Measurements from ENCODE around the gene BMP8B. TPM values are rescaled to one million over a fixed set of nuclear protein-coding genes. Genes with fewer than 3 reads are reported as not detected.

BMP8B gene
- total RNA-seq, 1 donor from 2014 or later: 1.0 TPM

- Histone ChIP-seq H3K27ac (ENCODE audit: low read depth, low read length) (no peak overlapping the region), H3K36me3 (ENCODE audit: control insufficient read depth in 3 of 3, insufficient read depth in 3 of 3, low read length in 3 of 3) (peaks cover 20 to 34% (median 27%) of the 10 kb centered on the region in 3 donors), H3K4me1 (ENCODE audit: control insufficient read depth in 3 of 3, insufficient read depth in 3 of 3, low read length in 3 of 3) (no peaks in the 10 kb centered on the region), H3K9me3 (ENCODE audit: control insufficient read depth in 3 of 3, low read length in 3 of 3) (no peaks in the 10 kb centered on the region), H3K4me3 (ENCODE audit: low read length in 3 of 3) (no peak overlapping the region), H3K27me3 (ENCODE audit: control insufficient read depth in 3 of 3, insufficient read depth in 3 of 3, low read length in 3 of 3) (no peaks in the 10 kb centered on the region), H3K9ac (ENCODE audit: low read depth in 1 of 3, low read length in 3 of 3) (no peak overlapping the region)
Observed at GRCh38 chr1:39760074-39761008, 28.3 kb downstream of the BMP8B start.

GRCh38 chr1:39759436-39759726 lies 29.3 kb downstream of the BMP8B start:
- H3K9me3 ChIP-seq (ENCODE audit: control insufficient read depth in 3 of 3, low read length in 3 of 3): no peaks in the 10 kb centered on the region
- H3K4me3 ChIP-seq (ENCODE audit: low read length in 3 of 3): no peak overlapping the region
- no peaks in the 10 kb centered on the region for H3K4me1 ChIP-seq (ENCODE audit: control insufficient read depth in 3 of 3, insufficient read depth in 3 of 3, low read length in 3 of 3)
- peaks cover 28 to 43% (median 36%) of the 10 kb centered on the region in 3 donors for H3K36me3 ChIP-seq (ENCODE audit: control insufficient read depth in 3 of 3, insufficient read depth in 3 of 3, low read length in 3 of 3)
- H3K27me3 ChIP-seq (ENCODE audit: control insufficient read depth in 3 of 3, insufficient read depth in 3 of 3, low read length in 3 of 3): no peaks in the 10 kb centered on the region
- H3K9ac ChIP-seq (ENCODE audit: low read depth in 1 of 3, low read length in 3 of 3): no peak overlapping the region
- H3K27ac ChIP-seq (ENCODE audit: low read depth, low read length): no peak overlapping the region

- no peak overlapping the region for H3K9ac ChIP-seq (ENCODE audit: low read depth in 1 of 3, low read length in 3 of 3)
- no peaks in the 10 kb centered on the region for H3K9me3 ChIP-seq (ENCODE audit: control insufficient read depth in 3 of 3, low read length in 3 of 3)
- H3K27me3 ChIP-seq (ENCODE audit: control insufficient read depth in 3 of 3, insufficient read depth in 3 of 3, low read length in 3 of 3): no peaks in the 10 kb centered on the region
- no peaks in the 10 kb centered on the region for H3K4me1 ChIP-seq (ENCODE audit: control insufficient read depth in 3 of 3, insufficient read depth in 3 of 3, low read length in 3 of 3)
- peaks cover 33 to 49% (median 42%) of the 10 kb centered on the region in 3 donors for H3K36me3 ChIP-seq (ENCODE audit: control insufficient read depth in 3 of 3, insufficient read depth in 3 of 3, low read length in 3 of 3)
- no peak overlapping the region for H3K27ac ChIP-seq (ENCODE audit: low read depth, low read length)
- H3K4me3 ChIP-seq (ENCODE audit: low read length in 3 of 3): no peak overlapping the region
Observed at GRCh38 chr1:39758556-39759435, 29.9 kb downstream of the BMP8B start.

GRCh38 chr1:39757501-39757900 lies 31.2 kb downstream of the BMP8B start:
- Histone ChIP-seq H3K27me3 (ENCODE audit: control insufficient read depth in 3 of 3, insufficient read depth in 3 of 3, low read length in 3 of 3) (no peaks in the 10 kb centered on the region), H3K36me3 (ENCODE audit: control insufficient read depth in 3 of 3, insufficient read depth in 3 of 3, low read length in 3 of 3) (peaks cover 44 to 62% (median 51%) of the 10 kb centered on the region in 3 donors), H3K4me3 (ENCODE audit: low read length in 3 of 3) (no peak overlapping the region), H3K4me1 (ENCODE audit: control insufficient read depth in 3 of 3, insufficient read depth in 3 of 3, low read length in 3 of 3) (no peaks in the 10 kb centered on the region), H3K9ac (ENCODE audit: low read depth in 1 of 3, low read length in 3 of 3) (no peak overlapping the region), H3K27ac (ENCODE audit: low read depth, low read length) (no peak overlapping the region), H3K9me3 (ENCODE audit: control insufficient read depth in 3 of 3, low read length in 3 of 3) (no peaks in the 10 kb centered on the region)

DNA sequence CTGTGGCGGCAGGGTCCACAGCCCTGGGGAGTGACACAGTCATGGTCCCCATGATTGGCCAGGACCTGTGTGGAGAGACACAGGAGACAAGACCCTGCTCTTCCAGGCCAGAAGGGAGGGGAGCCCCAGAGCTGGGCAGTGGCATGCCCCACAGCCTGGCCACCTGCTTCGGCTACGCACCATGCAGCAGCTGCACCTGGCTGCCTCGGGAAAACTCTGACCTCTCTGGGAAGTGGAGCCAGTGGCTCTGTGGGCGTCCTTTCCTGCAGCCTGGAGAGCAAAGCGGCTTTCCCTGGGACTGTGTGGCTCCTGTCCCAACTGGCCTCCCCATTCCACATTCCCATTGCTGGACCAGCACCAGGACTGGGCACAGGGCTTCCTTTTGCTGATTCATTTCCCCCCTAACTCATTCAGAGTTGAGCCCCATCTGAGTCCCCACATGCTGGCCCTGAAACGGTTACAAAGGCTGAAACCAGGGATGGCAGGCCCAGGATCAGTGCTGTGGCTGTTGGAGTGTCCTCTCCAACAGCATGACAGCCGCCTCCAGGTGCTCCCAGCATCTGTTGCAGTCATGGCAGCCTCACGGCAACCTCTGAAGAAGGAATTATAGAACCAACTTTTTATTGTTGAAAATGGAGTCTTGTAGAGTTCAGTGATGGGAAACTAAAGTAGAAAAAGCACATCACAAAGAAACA lies 32.6 kb downstream of the BMP8B start:
- Histone ChIP-seq H3K36me3 (ENCODE audit: control insufficient read depth in 3 of 3, insufficient read depth in 3 of 3, low read length in 3 of 3) (peaks cover 58 to 73% (median 63%) of the 10 kb centered on the region in 3 donors), H3K9ac (ENCODE audit: low read depth in 1 of 3, low read length in 3 of 3) (no peak overlapping the region), H3K4me3 (ENCODE audit: low read length in 3 of 3) (no peak overlapping the region), H3K27ac (ENCODE audit: low read depth, low read length) (no peak overlapping the region), H3K27me3 (ENCODE audit: control insufficient read depth in 3 of 3, insufficient read depth in 3 of 3, low read length in 3 of 3) (no peaks in the 10 kb centered on the region), H3K9me3 (ENCODE audit: control insufficient read depth in 3 of 3, low read length in 3 of 3) (no peaks in the 10 kb centered on the region), H3K4me1 (ENCODE audit: control insufficient read depth in 3 of 3, insufficient read depth in 3 of 3, low read length in 3 of 3) (no peaks in the 10 kb centered on the region)

DNA sequence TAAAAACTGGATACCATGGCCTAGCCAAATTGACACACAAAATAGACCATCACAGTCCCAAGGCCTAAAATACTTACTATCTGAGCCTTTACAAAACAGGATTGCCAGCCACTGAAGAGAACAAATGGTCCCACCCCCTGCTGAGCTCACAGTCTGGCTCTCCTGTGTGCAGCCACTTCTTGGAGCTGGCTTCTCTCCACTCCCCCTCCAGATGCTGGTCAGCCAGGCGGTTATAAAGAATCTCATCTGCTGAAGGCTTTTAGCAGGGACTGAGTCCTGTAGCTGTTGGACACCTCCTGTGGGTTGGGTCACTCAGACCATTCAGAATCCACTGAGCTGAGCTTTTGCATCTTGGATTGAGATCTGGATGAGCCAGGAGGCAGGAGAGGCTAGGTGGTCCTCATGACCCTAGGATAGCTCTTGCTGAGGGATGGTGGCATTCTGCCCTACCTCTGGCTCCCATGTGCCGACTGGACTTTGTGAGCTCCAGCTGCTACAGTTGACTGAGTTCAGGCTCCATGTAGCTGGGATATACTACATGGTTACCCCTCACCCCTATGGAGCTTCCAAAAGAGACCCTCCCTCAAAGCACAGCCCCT lies 33.7 kb downstream of the BMP8B start:
- Histone ChIP-seq H3K36me3 (ENCODE audit: control insufficient read depth in 3 of 3, insufficient read depth in 3 of 3, low read length in 3 of 3) (peaks cover 62 to 83% (median 72%) of the 10 kb centered on the region in 3 donors), H3K4me3 (ENCODE audit: low read length in 3 of 3) (no peak overlapping the region), H3K27me3 (ENCODE audit: control insufficient read depth in 3 of 3, insufficient read depth in 3 of 3, low read length in 3 of 3) (no peaks in the 10 kb centered on the region), H3K4me1 (ENCODE audit: control insufficient read depth in 3 of 3, insufficient read depth in 3 of 3, low read length in 3 of 3) (no peaks in the 10 kb centered on the region), H3K9me3 (ENCODE audit: control insufficient read depth in 3 of 3, low read length in 3 of 3) (no peaks in the 10 kb centered on the region), H3K27ac (ENCODE audit: low read depth, low read length) (no peak overlapping the region), H3K9ac (ENCODE audit: low read depth in 1 of 3, low read length in 3 of 3) (no peak overlapping the region)

DNA sequence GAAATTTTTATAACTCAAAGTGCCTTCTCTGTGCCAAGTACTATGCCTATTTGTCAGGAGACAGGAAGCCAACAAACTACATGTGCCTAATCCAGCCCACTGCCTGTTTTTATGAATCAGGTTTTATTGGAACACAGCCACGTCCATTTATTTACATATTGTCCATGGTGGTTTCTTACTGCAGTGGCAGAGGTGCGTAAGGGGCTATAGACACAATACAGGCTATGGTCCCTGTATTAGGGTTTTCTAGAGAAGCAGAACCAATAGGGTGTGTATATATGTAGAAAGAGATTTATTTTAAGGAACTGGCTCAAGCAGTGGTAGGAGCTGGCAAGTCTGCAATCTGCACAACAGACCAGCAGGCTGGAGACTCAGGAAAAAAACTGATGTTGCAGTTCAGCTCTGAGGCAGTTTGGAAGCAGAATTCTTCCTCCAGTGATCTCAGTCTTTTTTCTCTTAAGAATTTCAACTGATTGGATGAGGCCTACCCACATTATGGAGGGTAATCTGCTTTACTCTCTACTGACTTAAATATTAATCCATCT lies 34.6 kb downstream of the BMP8B start:
- Histone ChIP-seq H3K36me3 (ENCODE audit: control insufficient read depth in 3 of 3, insufficient read depth in 3 of 3, low read length in 3 of 3) (peaks cover 66 to 85% (median 78%) of the 10 kb centered on the region in 3 donors), H3K27ac (ENCODE audit: low read depth, low read length) (no peak overlapping the region)

GRCh38 chr1:39753132-39754025 lies 35.3 kb downstream of the BMP8B start:
- Histone ChIP-seq H3K36me3 (ENCODE audit: control insufficient read depth in 3 of 3, insufficient read depth in 3 of 3, low read length in 3 of 3) (peaks cover 70 to 89% (median 83%) of the 10 kb centered on the region in 3 donors), H3K9ac (ENCODE audit: low read depth in 1 of 3, low read length in 3 of 3) (no peak overlapping the region), H3K4me1 (ENCODE audit: control insufficient read depth in 3 of 3, insufficient read depth in 3 of 3, low read length in 3 of 3) (no peaks in the 10 kb centered on the region), H3K27ac (ENCODE audit: low read depth, low read length) (no peak overlapping the region), H3K27me3 (ENCODE audit: control insufficient read depth in 3 of 3, insufficient read depth in 3 of 3, low read length in 3 of 3) (no peaks in the 10 kb centered on the region), H3K4me3 (ENCODE audit: low read length in 3 of 3) (no peak overlapping the region), H3K9me3 (ENCODE audit: control insufficient read depth in 3 of 3, low read length in 3 of 3) (no peaks in the 10 kb centered on the region)

More for the DNA sequence above, 34.6 kb downstream of the BMP8B start:
- H3K4me1 ChIP-seq (ENCODE audit: control insufficient read depth in 3 of 3, insufficient read depth in 3 of 3, low read length in 3 of 3): no peaks in the 10 kb centered on the region
- H3K27me3 ChIP-seq (ENCODE audit: control insufficient read depth in 3 of 3, insufficient read depth in 3 of 3, low read length in 3 of 3): no peaks in the 10 kb centered on the region
- H3K9ac ChIP-seq (ENCODE audit: low read depth in 1 of 3, low read length in 3 of 3): no peak overlapping the region
- H3K4me3 ChIP-seq (ENCODE audit: low read length in 3 of 3): no peak overlapping the region
- H3K9me3 ChIP-seq (ENCODE audit: control insufficient read depth in 3 of 3, low read length in 3 of 3): no peaks in the 10 kb centered on the region

All from skeletal muscle tissue (tissue), 4 donors.